Gastrocnemius medialis (tissue), 4 donors: ENCODE data around the gene PRR22.
"Not testable (repeated sequence)": the region's sequence is repeated elsewhere in the genome, so short reads cannot be mapped to it uniquely, and the experiment has no call there.

ENCODE experiments used
- CTCF ChIP-seq, 5 experiments: fragments of 450-650 bp in 3 of 5; fragments of 200-600 bp in 2 of 5; sonication (generic) in 2 of 5; IDR thresholded peaks in 4 of 5; conservative IDR thresholded peaks in 1 of 5; 1 replicate in 4 of 5; 2 replicates in 1 of 5; pipeline ENCODE4 v1.5.1; 2016 to 2019; ENCODE audit warnings: antibody characterized with exemption in 5 of 5, mild to moderate bottlenecking in 3 of 5, moderate library complexity in 3 of 5
- POLR2A ChIP-seq, 2 donors: fragments of 450-650 bp; IDR thresholded peaks; one replicate each; pipeline ENCODE4 v1.6.1; 2017; ENCODE audit warnings: antibody characterized with exemption in 2 of 2, mild to moderate bottlenecking in 2 of 2, moderate library complexity in 2 of 2

GRCh38 chr19:5733172-5733571, 51.4 kb downstream of the PRR22 start:
- TF ChIP-seq POLR2A (IDR thresholded peaks at IDR 0.05); CTCF (IDR thresholded peaks at IDR 0.05 in 4 of 5, conservative IDR thresholded peaks at IDR 0.05 in 1 of 5): not testable (repeated sequence)
